ENCODE measurements around the gene CADPS2. TPM values are rescaled to one million over a fixed set of nuclear protein-coding genes. Genes with fewer than 3 reads are reported as not detected.

Gene CADPS2
- total and polyA plus RNA-seq, 10 of the 15 experiments (the other 5 are each of a cell fraction or from before 2014, with no cell fraction given), result 0.05 to 7.5 (median 0.25) TPM

DNA sequence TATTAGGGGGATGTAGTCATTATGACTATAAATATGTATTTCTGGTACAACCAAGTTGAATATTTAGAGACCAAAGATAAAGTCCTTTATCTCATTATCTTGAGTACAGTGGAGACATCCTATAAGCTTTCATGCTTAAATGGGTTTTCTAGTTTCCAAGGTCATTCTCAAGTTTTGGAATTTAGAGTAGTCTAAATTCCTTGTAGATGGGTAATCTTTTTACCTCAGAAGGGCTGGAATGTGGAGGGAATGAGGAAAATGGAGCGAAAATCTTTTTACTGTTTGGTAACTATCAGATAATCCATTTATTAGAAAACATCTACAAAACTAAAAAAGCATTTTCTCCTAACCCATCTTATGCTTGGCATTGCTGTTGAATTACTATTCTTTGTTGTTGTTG is 368.7 kb downstream of the CADPS2 start:
- in situ Hi-C loops (cut with MboI) (no loop called here), intact Hi-C loops (cut with micrococcal nuclease; ENCODE audit: unreplicated experiment) (no loop called here)
- H3K27ac ChIP-seq (ENCODE audit: control insufficient read depth, insufficient read depth), result no peak overlapping the region
- 40% methylated on average over 1 of the region's 1 CpG for WGBS (ENCODE audit: insufficient coverage, insufficient replicate concordance, low lambda C conversion rate, missing lambda C conversion rate)
- TF ChIP-seq ESRRA (IDR thresholded peaks at IDR 0.05; ENCODE audit: low read length) (no peak), TAF1 (IDR thresholded peaks at IDR 0.05; ENCODE audit: borderline replicate concordance, low read depth, low read length) (no peak), HCFC1 (IDR thresholded peaks at IDR 0.05; ENCODE audit: low read length) (no peak), RAD21 (IDR thresholded peaks at IDR 0.05; ENCODE audit: insufficient read depth, low read depth, low read length) (no peak), TCF12 (IDR thresholded peaks at IDR 0.05; ENCODE audit: low read depth, low read length) (no peak)
- H3K36me3 ChIP-seq (ENCODE audit: control insufficient read depth in 2 of 2, insufficient read depth in 2 of 2, low read length in 1 of 2), result no peaks in the 10 kb centered on the region
- no peak overlapping the region for H3K4me2 ChIP-seq (ENCODE audit: control insufficient read depth, insufficient read depth)
- no TSS peak for BruUV-seq (replicated peaks)
- CTCF ChIA-PET, result interaction anchor here (0.6 to 1.6 kb wide), 5 partner anchors 11 to 102 kb away, joined by 4 to 8 read pairs (median 4); no protein-coding TSS in a partner anchor
- no peaks in the 10 kb centered on the region for H3K4me1 ChIP-seq (ENCODE audit: control insufficient read depth, insufficient read depth, low read length)
- SMC1A ChIA-PET (ENCODE audit: uncharacterized antibody, unreplicated experiment), result interaction anchor here (0.8 kb wide), 1 partner anchor 13 kb away, joined by 5 read pairs; no protein-coding TSS in a partner anchor
- POLR2A ChIA-PET, result no interaction called here
- no peak for DNase-seq (ENCODE audit: low read depth, low spot score)
- ATAC-seq, result no peak
- H4K20me1 ChIP-seq (ENCODE audit: control insufficient read depth, insufficient read depth), result no peaks in the 10 kb centered on the region
- H3K79me2 ChIP-seq (ENCODE audit: control insufficient read depth, insufficient read depth, low read length), result no peaks in the 10 kb centered on the region
- H3K4me3 ChIP-seq, result no peak overlapping the region
- no peaks in the 10 kb centered on the region for H3K9me3 ChIP-seq (replicated peaks; ENCODE audit: control insufficient read depth, insufficient read depth, low read length)
- no peak overlapping the region for H2AFZ ChIP-seq (ENCODE audit: control insufficient read depth, low read depth, low read length)
- FAIRE-seq, result no peak
- RAD21 ChIA-PET (ENCODE audit: unreplicated experiment), result interaction anchor here (0.8 to 0.9 kb wide), 2 partner anchors 26 to 40 kb away, joined by 3 to 4 read pairs; no protein-coding TSS in a partner anchor
- no peak overlapping the region for H3K9ac ChIP-seq (ENCODE audit: control insufficient read depth, insufficient read depth, low read length)
- H3K27me3 ChIP-seq (replicated peaks in 1 of 2; ENCODE audit: control insufficient read depth in 2 of 2, insufficient read depth in 2 of 2, low read length in 1 of 2), result no peaks in the 10 kb centered on the region

DNA sequence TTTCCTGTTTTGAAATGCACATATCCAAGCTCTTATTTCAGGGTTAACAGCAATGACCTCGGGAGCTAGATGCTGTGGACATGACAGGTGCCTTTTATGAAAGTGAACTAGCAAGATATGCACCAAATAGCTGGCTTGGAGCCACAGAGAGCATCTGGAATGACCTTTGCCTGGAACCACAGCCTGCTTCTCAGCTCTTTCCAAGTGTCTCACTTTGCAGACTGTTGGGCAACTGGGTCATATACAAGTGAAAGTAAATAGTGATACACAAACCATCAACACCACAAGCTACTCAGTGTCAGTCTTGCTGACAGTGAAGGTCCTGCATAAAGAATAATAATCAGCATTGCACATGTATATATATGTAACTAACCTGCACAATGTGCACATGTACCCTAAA is 370.9 kb downstream of the CADPS2 start:
- in situ Hi-C loops (cut with MboI), result no loop called here
- FAIRE-seq, result no peak
- TF ChIP-seq IRF4 (IDR thresholded peaks at IDR 0.05; ENCODE audit: low read depth, low read length) (no peak), PML (IDR thresholded peaks at IDR 0.05; ENCODE audit: low read length) (no peak), RFX5 (IDR thresholded peaks at IDR 0.05; ENCODE audit: low read depth, low read length) (no peak), ZNF24 (IDR thresholded peaks at IDR 0.05) (no peak), SIN3A (IDR thresholded peaks at IDR 0.05; ENCODE audit: low read depth, low read length) (no peak), GATAD2B (conservative IDR thresholded peaks at IDR 0.05; ENCODE audit: low read depth) (no peak), POLR2AphosphoS2 (IDR thresholded peaks at IDR 0.05; ENCODE audit: low read depth, low read length) (no peak), NKRF (conservative IDR thresholded peaks at IDR 0.05) (no peak), RELA (IDR thresholded peaks at IDR 0.05; ENCODE audit: borderline replicate concordance, partially characterized antibody) (no peak)
- TF ChIP-seq, protein P1, sequence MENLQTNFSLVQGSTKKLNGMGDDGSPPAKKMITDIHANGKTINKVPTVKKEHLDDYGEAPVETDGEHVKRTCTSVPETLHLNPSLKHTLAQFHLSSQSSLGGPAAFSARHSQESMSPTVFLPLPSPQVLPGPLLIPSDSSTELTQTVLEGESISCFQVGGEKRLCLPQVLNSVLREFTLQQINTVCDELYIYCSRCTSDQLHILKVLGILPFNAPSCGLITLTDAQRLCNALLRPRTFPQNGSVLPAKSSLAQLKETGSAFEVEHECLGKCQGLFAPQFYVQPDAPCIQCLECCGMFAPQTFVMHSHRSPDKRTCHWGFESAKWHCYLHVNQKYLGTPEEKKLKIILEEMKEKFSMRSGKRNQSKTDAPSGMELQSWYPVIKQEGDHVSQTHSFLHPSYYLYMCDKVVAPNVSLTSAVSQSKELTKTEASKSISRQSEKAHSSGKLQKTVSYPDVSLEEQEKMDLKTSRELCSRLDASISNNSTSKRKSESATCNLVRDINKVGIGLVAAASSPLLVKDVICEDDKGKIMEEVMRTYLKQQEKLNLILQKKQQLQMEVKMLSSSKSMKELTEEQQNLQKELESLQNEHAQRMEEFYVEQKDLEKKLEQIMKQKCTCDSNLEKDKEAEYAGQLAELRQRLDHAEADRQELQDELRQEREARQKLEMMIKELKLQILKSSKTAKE (IDR thresholded peaks at IDR 0.05; ENCODE audit: low read depth, poor library complexity, severe bottlenecking), result no peak

More for the DNA sequence above, 370.9 kb downstream of the CADPS2 start:
- H3K79me2 ChIP-seq (ENCODE audit: control insufficient read depth, insufficient read depth, low read length), result no peaks in the 10 kb centered on the region
- no peak overlapping the region for H2AFZ ChIP-seq (ENCODE audit: control insufficient read depth, low read depth, low read length)
- H3K4me1 ChIP-seq (ENCODE audit: control insufficient read depth, insufficient read depth, low read length), result no peaks in the 10 kb centered on the region
- no peak overlapping the region for H3K4me2 ChIP-seq (ENCODE audit: control insufficient read depth, insufficient read depth)
- RAD21 ChIA-PET (ENCODE audit: unreplicated experiment), result interaction anchor here (0.9 to 2.0 kb wide), 3 partner anchors 13 to 37 kb away, joined by 3 to 5 read pairs (median 3); no protein-coding TSS in a partner anchor
- no peak overlapping the region for H3K4me3 ChIP-seq
- peak; percentile 58 for ATAC-seq
- no peaks in the 10 kb centered on the region for H3K36me3 ChIP-seq (ENCODE audit: control insufficient read depth in 2 of 2, insufficient read depth in 2 of 2, low read length in 1 of 2)
- CTCF ChIA-PET, result interaction anchor here (0.5 to 2.2 kb wide), 4 partner anchors 13 to 1357 kb away, joined by 3 to 10 read pairs (median 7); no protein-coding TSS in a partner anchor
- no peak for DNase-seq (ENCODE audit: low read depth, low spot score)
- POLR2A ChIA-PET, result no interaction called here
- BruUV-seq (replicated peaks), result no TSS peak
- SMC1A ChIA-PET (ENCODE audit: uncharacterized antibody, unreplicated experiment), result interaction anchor here (0.6 to 1.7 kb wide), 12 partner anchors 11 to 296 kb away, joined by 3 to 4 read pairs (median 3); no protein-coding TSS in a partner anchor
- H3K9ac ChIP-seq (ENCODE audit: control insufficient read depth, insufficient read depth, low read length), result no peak overlapping the region
- no peaks in the 10 kb centered on the region for H3K27me3 ChIP-seq (replicated peaks in 1 of 2; ENCODE audit: control insufficient read depth in 2 of 2, insufficient read depth in 2 of 2, low read length in 1 of 2)
- H3K27ac ChIP-seq (ENCODE audit: control insufficient read depth, insufficient read depth), result no peak overlapping the region
- intact Hi-C loops (cut with micrococcal nuclease; ENCODE audit: unreplicated experiment), result no loop called here
- 0% methylated on average over 1 of the region's 1 CpG for WGBS (ENCODE audit: insufficient coverage, insufficient replicate concordance, low lambda C conversion rate, missing lambda C conversion rate)
- no peaks in the 10 kb centered on the region for H4K20me1 ChIP-seq (ENCODE audit: control insufficient read depth, insufficient read depth)
- no peaks in the 10 kb centered on the region for H3K9me3 ChIP-seq (replicated peaks; ENCODE audit: control insufficient read depth, insufficient read depth, low read length)
